GM10266 (cell line): ENCODE data around the gene MRPL44.

ENCODE experiments used
- DNase-seq: peaks from one replicate; pipeline ENCODE4 v3.0.0; 2012; ENCODE audit errors: extremely low spot score
- TF ChIP-seq, protein P1 (sequence below): IDR thresholded peaks from 2 replicates; pipeline ENCODE4 v1.5.1; 2012; ENCODE audit warnings: mild to moderate bottlenecking, low read depth; ENCODE audit not compliant: control insufficient read depth, insufficient read depth; ENCODE audit errors: missing control alignments

Gene MRPL44

DNA sequence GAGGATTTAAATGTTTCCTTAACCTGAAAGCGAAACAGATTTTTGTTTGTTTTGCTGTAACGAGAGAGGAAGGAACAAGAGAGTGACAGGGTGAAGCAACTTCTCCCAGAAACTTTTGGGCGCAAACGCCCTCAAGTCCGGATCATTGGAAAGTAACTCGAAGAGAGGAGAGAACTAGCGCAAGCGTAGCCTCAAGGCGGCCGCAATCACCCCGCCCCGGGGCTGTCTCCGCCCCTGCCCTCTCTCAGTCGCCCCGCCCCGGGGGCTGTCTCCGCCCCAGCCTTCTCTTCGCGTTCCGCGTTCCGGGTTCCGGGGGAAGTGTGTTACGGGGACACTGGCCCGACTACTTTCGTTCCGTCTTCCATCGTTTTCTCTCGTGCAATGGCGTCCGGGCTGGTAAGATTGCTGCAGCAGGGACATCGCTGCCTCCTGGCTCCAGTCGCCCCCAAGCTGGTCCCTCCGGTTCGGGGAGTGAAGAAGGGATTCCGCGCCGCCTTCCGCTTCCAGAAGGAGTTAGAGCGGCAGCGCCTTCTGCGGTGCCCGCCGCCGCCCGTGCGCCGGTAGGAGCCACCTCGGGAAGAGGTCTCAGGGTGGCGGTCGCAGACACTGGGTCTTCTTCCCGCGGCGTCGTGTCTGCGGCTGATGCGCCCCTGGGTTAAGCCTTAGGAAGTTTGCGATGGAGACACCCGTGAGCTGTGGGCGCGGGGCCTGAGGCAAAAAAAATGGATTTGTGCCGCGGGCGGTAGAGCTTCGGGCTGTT, at the start of gene MRPL44:
Gene MRPL44, plus strand, starts transcription at position 372 of the 760 bp plus-strand sequence. Its CDS starts 10 bp downstream, at position 382.
- DNase-seq: peak; percentile 89
- TF ChIP-seq, protein P1, sequence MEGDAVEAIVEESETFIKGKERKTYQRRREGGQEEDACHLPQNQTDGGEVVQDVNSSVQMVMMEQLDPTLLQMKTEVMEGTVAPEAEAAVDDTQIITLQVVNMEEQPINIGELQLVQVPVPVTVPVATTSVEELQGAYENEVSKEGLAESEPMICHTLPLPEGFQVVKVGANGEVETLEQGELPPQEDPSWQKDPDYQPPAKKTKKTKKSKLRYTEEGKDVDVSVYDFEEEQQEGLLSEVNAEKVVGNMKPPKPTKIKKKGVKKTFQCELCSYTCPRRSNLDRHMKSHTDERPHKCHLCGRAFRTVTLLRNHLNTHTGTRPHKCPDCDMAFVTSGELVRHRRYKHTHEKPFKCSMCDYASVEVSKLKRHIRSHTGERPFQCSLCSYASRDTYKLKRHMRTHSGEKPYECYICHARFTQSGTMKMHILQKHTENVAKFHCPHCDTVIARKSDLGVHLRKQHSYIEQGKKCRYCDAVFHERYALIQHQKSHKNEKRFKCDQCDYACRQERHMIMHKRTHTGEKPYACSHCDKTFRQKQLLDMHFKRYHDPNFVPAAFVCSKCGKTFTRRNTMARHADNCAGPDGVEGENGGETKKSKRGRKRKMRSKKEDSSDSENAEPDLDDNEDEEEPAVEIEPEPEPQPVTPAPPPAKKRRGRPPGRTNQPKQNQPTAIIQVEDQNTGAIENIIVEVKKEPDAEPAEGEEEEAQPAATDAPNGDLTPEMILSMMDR: no peak

DNA sequence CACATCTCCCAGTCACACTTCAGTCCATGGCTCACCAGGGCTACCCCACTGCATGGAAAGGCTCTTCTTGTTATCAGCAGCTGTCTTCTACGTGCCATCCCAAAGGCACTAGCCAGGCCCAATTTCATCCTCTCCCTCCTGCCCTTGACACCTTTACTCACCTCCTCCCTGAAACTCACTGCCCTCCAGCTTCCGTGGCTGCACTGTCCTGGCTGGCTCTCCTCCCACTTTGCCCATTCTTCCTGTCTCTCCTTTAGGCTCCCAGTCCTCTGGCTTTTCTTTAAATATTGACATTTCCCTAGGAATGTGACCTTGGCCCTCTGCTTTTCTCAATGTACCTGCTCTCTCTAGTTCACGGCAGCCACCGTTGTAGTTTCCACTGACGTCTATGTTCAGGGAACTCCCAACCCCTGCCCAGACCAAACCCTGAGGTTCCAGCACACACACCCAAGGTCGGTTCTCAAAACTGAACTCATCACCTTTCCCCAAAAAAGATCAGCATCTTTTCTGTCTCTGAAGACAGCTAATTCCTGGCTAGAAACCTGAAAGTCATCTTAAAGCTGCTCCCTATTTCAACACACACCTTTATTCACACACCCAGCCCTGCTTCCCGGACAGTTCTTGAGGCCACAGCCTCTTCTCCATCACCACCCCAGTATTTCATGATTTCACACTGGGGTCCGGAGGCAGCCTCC, 48.8 kb upstream of the MRPL44 start:
- no peak for DNase-seq
- TF ChIP-seq, protein P1: no peak

DNA sequence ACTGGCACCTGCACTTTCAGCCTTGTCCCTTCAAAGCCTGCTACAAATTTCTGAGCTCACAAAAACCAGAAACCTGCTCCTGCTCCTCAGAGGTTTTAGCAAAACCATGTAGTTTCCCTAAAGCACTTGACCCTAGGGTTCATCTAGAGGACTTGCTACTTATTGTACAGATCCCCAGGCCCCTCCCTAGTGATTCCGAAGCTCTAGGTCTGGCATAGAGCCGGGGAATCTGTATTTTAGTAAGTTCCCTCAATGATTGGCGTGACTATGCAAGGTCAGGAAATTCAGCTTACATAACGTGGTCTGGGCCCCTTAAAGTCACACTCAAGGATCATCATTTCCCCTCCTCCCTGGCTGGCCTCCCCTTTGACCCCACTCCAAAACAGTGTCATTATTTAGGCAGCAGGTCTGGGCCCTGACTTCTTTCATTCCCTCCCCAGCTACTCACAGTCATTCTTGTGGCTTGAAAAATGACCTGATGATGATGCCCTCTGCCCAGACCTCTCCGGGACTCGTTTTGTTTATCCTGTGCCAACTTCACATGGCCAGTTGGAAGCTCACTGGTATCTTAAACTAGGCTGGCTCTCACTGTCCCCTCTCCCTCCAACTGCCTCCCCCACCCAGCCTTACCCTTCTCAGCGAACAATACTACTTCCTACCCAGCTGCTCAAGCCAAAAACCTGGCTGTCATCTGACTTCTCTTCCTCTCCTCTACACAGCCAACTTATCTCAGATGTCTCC, 48.1 kb upstream of the MRPL44 start:
- DNase-seq: no peak
- TF ChIP-seq, protein P1: no peak

DNA sequence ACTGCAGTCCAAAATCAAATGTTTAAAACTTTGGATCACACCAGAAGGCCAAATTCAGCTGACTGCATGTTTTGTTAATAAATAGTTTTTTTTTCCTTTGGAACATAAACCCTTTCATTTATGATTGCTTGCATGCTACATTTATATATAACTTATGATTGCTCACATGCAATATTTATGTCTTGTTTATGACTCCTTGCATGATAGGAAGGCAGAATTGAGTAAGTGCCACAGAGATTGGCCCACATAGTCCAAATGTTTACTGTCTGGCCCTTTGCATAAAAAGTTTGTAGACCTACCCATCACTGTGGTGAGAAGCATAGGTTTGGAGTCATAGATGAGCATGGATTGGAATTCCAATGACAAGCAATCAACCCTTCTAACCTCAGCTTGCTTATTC, 42.9 kb upstream of the MRPL44 start:
- TF ChIP-seq, protein P1: no peak
- no peak for DNase-seq

DNA sequence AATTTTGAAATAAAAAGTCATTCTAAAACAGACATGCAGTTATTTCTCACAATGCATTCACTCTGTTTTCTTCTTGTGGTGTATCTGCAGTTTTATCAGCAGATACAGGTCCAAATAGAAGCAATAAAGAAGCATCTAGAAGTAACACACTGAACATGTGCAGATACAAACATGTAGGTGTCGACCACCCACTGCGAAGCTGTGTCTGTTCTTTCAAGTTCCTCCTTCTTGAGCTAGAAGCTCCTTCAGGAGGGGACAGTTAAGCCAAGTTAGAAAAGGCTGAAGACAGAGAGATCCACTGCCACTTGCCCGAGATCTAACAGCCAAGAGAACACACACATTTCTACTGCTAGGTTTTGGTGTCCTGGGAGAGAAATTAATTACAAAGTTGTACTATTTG, 42.2 kb upstream of the MRPL44 start:
- DNase-seq: no peak
- TF ChIP-seq, protein P1: no peak

DNA sequence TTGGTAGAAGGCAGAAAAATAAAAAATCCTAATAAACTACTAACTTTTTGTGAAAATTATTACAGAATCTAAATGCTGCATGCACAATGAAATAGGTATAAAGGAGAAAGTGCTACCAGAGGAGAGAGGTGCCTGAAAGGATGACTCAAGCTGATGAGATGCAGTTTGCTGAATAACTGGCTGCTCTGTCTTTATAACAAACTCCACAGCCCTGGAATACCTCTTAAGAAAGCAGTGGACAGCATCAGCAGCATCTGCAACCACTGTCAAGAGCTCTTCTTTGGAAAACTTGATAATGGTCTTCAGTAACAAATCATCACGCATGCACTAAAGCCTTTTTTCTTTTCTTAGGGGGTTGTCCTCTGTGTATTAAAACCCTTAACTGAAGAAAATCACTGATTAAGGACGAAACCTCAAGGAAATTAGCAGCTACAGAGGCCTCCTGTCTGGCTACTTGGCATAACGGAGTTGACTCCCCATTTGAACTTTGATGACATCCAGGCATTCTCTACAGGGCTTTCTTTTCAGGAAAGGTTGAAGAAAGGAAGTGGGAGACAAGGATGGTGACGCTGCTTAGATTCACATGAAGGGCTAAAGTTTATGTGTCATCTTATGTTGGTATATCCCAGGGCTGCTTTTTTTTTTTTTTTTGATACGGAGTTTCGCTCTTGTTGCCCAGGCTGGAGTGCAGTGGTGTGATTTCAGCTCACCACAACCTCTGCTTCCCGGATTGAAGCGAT, 40.9 kb upstream of the MRPL44 start:
- DNase-seq: no peak
- TF ChIP-seq, protein P1: no peak
